ENCODE measurements around the gene HTT.

The HTT gene

GRCh38 chr4:3280466-3280865 lies 206.0 kb downstream of the HTT start:
- DNase-seq, result no peak

- no peak for DNase-seq
Measured at GRCh38 chr4:3283483-3283882, 209.0 kb downstream of the HTT start.

GRCh38 chr4:3283916-3284315 lies 209.4 kb downstream of the HTT start:
- DNase-seq, result no peak

DNA sequence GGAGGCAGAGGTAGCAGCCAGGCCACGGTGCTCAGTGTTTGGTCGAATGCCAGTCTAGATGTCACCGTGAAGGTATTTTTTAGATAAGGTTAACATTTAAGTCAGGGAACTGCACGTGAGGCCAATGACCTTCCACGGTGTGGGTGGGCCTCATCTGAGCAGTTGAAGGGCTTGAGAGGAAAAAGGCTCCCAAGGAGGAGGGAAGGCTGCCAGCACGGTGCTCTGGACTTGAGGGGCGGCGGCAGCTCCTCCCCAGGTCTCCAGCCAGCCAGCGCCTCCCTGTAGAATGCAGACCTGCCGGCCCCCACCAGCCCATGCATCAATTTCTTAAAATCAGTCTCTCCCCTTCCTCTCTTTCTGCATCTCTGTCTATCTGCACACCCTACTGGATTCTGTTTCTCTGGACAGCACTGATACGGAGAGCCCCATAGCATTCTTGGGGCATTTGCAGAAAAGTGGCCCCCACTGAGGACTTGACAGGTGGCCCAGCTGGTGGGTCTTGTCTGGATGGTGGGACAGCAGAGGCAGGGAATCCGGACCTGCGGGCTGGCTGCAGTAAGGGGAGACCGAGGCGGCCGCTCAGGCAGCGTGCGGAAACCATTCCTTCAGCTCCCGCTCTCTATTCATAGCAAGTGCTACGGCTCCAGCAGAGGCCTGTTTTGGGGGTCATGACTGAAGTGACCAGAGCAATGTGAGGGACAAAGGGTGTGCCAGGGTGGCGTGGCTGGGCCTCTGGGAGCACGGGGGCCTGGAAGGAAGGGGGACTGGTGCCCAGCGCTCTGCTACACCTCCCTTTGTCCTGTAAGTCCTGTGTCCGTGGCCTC lies 210.5 kb downstream of the HTT start:
- no peak for DNase-seq

- no peak for DNase-seq
Measured at GRCh38 chr4:3285558-3286334, 211.3 kb downstream of the HTT start.

- DNase-seq, result no peak
Measured at GRCh38 chr4:3286335-3287175, 212.1 kb downstream of the HTT start.

- DNase-seq, result no peak
Measured at GRCh38 chr4:3287271-3287971, 212.9 kb downstream of the HTT start.

DNA sequence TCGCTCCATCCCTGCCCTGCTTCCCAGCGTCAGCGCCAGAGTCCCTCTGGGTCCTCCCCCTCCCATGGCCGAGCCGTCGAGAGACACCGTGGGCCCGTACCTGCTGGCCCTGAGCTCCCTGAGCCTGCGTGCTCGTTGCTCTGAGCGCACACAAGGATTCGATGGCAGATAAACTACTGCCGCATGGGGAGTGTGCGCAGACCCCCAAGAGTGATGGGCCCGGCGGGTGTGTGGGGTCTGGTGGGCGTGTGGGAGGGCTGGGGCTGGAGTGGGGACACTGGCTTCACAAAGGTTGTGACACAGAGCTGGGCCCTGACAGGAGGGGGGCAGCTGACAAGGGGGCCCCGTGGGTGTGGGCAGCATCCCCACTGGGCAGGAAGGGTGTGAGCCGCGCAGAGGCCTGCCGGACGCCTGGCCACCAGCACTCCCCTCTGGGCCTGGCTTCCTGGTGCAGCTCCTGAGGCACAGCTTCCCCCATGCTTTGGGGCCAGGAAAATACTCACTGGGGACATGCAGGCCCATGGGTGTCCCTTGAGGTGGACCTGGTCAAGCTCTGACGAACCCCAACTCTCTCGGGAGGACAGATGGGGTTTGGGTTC lies 213.6 kb downstream of the HTT start:
- DNase-seq, result no peak

- no peak for DNase-seq
Measured at GRCh38 chr4:3288571-3289094, 214.2 kb downstream of the HTT start.

GRCh38 chr4:3290476-3290875 lies 216.0 kb downstream of the HTT start:
- DNase-seq, result no peak

- DNase-seq, result no peak
Measured at GRCh38 chr4:3290889-3291321, 216.4 kb downstream of the HTT start.

GRCh38 chr4:3291411-3291968 lies 217.0 kb downstream of the HTT start:
- no peak for DNase-seq

GRCh38 chr4:3291969-3292570 lies 217.6 kb downstream of the HTT start:
- peak; percentile 32 for DNase-seq

DNA sequence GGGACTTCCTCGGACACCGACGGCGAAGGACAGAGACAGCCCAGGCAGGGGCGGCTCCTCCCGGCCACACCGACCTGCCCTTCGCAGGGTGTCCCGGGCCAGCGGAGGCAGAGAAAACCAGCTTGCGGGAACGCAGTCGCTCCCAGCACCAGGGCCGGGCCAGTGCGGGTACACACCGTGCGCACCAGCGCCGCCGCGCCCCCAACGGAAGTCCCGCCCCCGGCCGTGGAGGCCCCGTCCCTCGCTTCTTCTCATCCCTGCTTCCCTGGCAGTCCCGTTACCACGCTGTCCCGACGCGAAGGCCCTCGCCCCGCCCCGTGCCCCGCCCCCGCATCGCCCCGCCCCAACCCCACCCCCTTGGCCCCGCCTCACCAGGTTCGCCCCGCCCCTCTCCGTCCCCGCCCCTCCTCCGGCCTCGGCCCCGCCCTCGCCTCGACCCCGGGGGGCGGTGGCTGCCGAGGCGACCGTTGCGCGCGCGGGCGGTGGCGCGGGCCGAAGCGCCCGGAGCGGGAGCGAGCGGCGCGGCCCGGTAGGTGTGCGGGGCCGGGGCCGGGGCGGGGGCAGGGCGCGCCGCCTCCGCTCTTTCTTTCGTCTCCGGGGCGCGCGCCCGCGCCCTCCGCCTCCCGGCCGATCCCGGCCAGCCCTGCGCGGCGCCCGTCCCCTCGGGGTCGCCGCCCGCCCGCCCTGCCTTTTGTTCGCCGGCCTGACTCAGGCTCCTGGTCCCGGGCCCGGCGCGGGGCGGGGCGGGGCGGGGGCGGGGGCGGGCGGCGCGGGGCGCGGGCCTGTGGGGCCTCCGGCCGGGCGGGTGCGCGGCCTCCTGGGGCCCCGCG lies 218.3 kb downstream of the HTT start, which contains the start of gene RGS12:
Gene RGS12 (plus strand): TSS at position 451 of the 830 bp plus-strand sequence. CDS start 23,150 bp downstream, outside the sequence.
- DNase-seq, result peak; percentile 92

Data from CD4-positive, alpha-beta T cell treated with Interleukin-6 for 4 hours (primary cell).